NCI-H187 treated with DMSO at 0.1 percent for 48 hours (cell line): ENCODE results near the gene GCLM.
"Not testable (repeated sequence)": the region's sequence is repeated elsewhere in the genome, so short reads cannot be mapped to it uniquely, and the experiment has no call there.

Source experiments
- DNase-seq: peaks from one replicate; lab custom pipeline; 2025; lab: John Stamatoyannopoulos, UW

GCLM gene, protein sequence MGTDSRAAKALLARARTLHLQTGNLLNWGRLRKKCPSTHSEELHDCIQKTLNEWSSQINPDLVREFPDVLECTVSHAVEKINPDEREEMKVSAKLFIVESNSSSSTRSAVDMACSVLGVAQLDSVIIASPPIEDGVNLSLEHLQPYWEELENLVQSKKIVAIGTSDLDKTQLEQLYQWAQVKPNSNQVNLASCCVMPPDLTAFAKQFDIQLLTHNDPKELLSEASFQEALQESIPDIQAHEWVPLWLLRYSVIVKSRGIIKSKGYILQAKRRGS

DNA sequence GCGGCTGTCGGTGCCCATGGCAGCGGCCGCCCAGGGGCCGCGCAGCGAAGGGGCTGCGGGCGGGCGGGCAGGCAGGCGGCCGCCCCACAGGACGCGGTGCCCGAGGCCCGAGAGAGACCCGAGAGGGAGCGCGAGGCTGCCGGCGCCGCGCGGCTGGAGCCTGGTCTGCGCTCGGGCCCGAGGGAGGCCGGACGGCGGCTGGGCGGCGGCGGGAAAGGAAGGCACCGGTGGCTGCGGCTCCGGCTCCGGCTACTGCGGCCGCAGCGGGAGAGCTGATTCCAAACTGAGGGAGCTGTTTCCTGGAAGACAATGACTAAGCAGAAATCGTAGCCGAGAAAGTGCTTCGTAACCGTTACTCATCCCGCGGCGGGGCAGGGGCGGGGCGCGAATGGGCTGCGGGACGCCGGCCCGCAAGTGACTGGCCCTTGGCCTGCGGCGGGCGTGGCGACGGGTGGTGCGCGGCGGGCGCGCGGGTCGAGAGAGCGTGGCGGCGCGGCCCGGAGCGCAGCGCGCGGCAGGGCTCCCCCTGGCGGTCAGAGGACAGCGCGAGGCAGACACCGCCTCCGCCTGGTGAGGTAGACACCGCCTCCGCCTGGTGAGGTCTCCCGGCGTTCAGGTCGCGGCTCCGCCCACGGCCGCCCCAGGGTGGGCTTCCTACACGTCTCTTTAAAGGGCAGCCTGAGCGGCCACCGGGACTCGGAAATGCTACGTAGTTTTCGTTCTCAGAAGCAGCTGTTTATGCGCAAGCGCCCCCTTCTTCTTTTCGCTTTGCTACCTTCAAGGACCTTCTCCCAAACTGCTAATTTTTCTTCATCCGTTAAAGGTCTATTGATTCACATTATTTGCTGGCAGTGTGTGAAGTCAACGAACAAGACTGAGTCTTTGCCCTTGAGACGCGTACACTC lies at the start of gene GCLM:
Gene GCLM, minus strand, starts transcription at position 285 of the 905 bp plus-strand sequence. Its CDS starts 267 bp downstream, at position 18.
- DNase-seq = no peak

DNA sequence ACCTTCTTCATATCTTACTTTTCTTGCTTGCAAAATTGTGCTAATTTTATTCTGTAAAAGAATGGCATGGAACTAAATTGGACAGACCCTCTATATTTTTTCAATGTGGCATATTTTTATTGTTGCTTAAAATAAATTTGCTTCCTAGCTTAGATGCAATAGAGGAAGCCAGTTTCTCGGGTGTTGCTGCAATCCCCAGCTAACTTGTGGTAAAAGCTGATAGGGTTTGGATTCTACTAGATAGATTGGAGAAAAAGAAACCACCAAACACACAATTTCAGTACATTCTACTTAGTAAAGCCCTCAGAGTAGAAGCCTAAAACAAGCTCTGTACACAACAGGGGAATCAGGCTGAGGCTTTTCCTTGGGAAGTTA lies 49.5 kb upstream of the GCLM start:
- no peak for DNase-seq

DNA sequence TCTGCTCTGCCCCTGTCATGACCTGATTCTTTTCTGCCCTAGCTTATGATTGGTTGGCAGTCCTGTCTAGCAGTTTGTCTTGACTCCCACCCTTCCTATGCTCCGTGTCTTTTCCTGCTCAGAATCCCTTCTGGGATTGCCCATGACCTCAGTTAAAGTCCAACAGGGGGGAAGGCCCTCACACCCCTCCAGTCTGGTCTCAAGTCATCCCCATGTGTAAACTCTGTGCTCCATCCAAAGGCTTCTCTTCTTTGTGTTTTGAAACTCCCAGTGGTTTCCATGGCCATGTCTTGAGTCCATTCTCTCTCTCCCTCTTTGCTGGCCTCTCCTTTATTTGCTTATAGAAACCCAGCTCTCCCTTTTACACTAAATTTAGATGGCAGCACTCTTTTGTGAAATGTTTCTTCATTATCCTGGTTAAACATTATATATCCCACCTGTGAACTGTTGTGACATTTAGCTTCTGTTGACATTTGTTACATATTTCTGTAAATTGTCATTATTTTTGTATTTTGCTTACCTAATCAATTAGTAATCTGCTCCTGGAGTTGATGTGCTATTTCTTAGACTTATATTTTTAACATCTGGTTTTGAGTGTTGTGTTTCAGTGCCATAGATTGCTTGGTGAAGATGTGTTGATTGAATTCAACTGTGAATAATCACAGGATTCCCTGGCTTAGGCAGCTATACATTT lies 48.9 kb upstream of the GCLM start:
- DNase-seq = no peak

DNA sequence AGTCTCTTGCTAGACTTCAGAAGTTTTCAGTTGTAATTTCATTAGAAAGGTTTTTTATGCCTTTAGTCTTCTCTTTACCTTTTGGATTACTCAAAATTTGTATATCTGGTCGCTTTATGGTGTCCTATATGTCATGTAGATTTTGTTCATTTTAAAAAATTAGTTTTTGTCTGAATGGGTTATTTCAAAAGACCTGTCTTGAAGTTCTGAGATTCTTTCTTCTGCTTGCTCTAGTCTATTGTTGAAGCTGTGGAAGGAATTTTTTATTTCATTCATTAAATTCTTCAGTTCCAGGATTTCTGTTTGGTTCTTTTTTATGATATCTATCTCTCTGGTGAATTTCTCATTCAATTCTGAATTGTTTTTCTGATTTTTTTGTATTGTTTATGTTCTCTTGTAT lies 46.5 kb upstream of the GCLM start:
- DNase-seq = no peak

DNA sequence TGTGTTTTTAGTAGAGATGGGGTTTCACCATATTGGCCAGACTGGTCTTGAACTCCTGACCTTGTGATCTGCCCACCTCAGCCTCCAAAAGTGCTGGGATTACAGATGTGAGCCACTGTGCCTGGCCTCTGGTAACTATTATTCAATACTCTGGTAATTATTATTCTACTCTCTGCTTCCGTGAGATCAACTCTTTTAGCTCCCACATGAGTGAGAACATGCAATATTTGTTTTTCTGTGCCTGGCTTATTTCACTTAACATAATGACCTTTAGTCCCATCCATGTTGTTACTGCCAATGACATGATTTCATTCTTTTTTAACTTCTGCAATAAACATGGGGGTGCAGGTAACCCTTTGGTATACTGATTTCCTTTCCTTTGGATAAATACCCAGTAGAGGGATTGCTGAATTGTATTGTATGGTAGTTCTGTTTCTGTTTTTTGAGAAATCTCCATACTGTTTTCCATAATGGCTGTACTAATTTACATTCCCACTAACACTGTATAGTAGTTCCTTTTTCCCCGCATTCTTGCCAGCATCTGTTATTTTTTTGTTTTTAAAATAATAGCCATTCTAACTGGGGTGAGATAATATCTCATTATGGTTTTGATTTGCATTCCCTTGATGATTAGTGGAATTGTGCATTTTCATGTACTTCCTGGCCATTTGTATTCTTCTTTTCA lies 37.9 kb upstream of the GCLM start:
- not testable (repeated sequence) for DNase-seq

DNA sequence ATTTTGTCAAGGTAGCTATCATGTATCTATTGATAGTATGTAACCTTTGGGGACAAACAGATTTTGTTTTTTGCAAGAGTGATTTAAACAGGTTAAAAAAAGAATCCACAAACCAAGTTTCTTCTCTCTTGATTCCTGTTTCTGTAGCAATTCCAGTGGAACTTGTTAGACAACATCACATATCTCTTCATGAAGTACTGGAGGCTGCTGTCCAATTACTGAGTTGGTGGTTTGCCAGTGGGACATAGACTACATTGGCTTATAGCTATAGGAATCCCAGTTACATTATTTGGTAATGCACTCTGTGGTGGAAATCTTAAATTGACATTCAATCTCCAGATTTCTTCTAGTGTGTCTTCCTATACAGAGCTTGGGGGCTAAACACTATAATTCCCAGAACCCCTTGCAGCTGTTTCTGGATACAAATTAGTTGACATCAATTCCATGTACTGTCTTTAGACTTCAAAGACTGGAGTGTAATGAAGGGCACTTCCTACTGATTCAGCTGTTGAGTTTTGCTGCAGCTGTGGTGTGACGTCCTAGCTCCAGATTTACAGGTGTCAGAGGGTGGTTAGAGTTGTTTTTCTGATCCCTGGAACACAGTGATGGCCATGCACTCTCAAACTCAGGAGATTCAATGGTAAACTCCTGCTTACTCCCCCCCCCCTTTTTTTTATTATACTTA lies 29.4 kb upstream of the GCLM start:
- no peak for DNase-seq

DNA sequence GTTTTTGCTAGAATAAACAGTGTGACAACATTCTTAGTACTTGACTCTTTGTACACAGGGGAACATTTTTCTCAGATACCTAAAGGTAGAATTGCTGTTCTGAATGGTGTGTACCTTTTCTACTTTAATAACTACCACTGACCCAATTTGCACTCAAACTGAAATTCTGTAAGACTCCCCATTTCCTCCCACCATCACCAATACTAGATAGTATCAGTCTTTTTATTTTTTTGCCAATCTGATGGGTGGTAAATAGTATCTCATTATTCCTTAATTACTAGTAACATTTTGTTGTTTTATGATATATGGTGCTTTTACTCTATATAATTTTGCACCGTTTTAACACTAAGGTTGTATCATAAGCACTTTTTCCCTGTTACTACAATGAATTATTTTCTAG lies 28.8 kb upstream of the GCLM start:
- no peak for DNase-seq

DNA sequence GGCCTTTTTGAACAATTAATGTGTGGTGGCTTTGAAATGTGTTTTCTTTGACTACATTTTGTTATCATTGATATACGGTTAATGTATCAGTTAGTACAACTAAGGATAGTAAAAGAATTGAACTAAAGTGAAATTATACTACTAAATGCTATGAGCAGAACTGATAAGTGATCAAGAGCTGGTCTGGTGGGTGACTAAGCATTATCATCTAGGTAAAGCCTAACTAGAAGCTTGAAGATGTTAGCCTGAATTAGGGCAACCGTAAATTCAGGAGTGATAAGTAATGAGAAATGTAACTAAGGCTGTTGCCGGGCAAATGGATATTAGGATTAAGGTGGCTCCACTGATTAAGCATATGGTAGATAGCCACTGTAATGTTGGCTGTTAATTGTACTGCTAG lies 16.0 kb upstream of the GCLM start:
- DNase-seq = no peak

DNA sequence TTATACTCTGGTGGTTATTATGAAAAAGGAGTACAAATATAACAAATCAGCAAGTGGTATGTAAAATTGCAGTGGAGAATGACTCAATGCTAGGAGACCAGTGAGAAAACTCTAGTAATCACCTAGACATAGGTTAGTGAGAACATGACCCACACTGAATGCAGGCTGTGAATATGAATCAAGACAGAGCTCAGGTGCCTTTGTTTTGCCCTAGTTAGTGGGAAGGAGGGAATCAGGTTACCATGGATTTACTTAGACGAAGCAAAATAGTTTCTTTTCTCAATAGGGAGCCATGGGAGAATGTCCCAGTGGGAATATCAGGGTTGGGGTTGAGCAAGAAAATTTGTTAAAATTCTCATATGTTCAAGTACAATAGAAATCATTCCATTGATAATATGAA lies 10.6 kb upstream of the GCLM start:
- no peak for DNase-seq

DNA sequence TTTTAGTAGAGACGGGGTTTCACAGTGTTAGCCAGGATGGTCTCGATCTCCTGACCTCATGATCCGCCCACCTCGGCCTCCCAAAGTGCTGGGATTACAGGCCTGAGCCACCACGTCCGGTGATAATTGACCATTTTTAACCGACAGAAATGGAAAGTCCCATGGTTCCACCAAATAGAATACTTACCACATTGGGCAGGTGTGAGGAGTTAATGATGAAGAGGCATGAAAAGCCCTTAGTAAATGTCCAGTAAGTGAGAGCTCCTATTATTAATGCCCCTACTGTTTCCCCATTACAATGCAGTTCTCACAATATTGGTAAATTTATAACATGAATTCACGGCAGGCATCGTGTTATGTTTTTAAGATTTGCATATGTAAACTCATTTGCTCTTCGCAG lies 8.1 kb upstream of the GCLM start:
- DNase-seq = no peak

DNA sequence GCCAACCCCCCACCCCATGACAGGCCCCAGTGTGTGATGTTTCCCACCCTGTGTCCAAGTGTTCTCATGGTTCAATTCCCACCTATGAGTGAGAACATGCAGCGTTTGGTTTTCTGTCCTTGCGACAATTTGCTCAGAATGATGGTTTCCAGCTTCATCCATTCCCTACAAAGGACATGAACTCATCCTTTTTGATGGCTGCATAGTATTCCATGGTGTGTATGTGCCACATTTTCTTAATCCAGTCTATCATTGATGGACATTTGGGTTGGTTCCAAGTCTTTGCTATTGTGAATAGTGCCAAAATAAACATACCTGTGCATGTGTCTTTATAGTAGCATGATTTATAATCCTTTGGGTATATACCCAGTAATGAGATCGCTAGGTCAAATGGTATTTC lies 1.6 kb upstream of the GCLM start:
- not testable (repeated sequence) for DNase-seq

DNA sequence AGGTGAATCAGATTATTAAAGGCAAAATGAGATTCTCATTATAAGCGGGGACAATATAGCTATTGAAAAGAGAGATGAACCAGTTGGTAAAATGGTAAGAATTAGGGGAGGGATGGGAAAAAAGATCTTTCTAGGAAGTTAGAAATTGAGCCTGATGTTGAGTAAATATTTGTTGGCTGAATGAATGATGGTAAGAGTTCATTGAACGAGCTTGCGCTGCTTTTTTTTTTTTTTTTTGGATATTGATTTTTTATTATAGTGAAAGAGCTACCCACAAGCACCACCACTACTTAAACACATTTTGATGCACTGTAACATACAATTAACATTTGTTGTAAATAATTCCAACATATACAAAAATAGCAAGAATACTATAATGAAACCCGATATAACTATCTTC lies 1.1 kb upstream of the GCLM start:
- no peak for DNase-seq

DNA sequence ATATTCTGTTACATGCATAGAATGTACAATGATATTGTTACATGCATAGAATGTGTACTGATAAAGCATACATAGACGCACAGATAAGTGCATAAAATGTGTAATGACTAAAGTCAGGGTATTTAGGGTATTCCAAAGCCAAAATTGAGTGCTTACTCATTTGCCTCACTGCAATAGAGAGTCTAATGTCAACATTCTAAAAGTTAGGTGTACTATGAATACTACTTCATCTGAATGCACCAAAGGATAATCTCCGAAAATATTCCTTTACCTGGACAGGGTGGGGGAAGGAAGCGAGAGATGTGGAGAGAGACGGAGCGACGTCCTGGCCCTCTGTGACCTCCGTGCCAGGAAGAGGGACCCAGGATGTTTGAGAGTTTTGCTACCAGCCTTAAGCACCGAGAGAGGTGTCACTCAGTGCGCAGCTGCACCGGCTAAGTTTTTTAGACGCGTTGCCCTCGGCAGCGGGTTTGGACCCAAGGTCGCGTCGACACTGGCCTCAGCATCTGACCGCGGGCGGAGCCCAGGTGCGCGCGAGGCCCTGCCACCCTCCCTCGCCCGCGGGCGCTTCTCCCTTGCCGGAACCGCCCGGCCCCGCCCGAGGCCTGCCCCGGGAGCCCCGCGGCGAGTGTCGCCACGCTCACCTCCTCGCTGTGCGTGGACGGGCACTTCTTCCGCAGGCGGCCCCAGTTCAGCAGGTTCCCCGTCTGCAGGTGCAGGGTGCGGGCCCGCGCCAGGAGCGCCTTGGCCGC lies 660 bp downstream of the GCLM start:
- DNase-seq = no peak

DNA sequence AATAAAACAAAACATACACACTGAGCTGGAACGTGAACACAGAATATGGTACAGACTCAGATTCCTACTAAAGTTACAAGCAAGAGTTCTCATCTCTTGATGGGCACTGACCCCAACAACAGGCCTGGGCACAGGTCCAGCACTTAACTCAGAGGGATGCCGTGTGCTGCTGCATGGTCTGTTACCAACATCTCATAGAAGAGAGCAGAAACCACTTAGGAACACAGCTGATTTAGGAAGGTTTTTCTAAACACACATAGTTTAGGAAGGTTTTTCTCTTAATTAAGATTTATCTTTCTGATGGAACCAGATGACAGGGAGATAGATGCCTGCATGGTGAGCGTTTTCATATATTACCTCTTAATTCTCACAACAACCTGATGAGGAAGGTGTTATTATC lies 1.5 kb downstream of the GCLM start:
- DNase-seq = no peak

DNA sequence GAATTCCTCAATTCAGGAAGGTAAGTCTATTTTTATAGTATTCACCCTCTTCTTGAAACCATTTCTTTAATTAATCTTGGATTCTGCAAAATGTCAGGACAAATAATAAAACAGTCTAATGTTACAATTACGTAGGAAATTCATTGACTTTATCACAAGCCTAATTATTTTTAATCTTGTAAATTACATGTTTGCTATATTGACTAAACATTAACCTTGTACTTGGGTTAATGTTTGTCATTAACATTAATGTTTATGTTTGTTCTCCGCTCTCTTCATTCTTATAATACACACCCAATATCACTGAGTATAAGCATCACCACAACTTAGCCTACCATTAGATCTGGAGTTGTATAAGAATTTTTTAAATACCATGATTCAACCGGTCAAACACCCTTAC lies 2.8 kb downstream of the GCLM start:
- DNase-seq = no peak

DNA sequence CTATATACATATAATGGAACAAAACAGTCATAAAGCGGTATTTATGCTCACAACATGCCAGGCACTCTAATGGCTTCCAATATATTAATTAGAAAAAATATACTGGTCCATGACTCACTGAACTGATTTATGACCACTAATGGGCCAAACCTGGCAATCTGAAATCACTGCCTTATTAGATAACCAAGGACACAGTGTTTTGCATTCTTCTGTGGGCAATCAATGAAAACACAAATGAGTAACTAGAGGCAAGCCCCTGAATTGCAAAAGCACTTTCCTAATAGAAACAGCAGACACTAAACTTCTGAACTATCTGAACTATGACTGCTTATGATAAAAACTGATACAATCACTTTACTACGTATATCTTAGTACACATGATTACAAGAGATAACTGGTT lies 3.5 kb downstream of the GCLM start:
- DNase-seq = no peak

DNA sequence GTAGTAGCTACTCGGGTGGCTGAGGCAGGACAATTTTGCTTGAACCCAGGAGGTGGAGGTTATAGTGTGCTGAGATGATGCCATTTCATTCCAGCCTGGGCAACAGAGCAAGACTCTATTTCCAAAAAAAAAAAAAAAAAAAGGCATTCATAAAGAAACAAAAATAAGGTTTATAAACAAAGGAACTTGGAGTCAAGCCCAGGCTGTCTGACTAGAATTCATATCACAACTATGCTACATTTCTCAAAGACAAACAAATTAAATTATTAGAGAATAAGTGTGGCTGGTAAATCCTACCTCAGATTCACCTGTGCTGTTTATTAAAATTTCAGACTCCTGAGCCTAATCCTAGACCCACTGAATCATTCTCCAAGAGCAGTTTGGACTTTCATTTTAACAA lies 4.2 kb downstream of the GCLM start:
- DNase-seq = no peak

DNA sequence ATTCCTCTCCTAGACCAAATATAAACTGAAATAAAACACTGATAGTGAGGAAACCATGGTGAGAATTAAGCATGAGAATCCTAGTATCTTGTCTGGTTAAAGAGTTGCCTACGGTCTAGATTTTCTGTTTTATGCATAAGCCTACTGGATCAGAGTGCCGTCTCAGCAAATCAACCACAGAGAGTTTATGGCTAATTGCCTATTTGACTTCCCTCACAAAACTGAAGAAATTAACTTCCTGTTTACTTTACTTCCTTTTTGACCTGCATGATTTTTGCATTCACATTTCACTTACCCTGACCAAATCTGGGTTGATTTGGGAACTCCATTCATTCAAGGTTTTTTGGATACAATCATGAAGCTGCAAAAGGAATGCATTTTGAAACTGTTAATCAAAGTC lies 5.0 kb downstream of the GCLM start:
- DNase-seq = no peak

DNA sequence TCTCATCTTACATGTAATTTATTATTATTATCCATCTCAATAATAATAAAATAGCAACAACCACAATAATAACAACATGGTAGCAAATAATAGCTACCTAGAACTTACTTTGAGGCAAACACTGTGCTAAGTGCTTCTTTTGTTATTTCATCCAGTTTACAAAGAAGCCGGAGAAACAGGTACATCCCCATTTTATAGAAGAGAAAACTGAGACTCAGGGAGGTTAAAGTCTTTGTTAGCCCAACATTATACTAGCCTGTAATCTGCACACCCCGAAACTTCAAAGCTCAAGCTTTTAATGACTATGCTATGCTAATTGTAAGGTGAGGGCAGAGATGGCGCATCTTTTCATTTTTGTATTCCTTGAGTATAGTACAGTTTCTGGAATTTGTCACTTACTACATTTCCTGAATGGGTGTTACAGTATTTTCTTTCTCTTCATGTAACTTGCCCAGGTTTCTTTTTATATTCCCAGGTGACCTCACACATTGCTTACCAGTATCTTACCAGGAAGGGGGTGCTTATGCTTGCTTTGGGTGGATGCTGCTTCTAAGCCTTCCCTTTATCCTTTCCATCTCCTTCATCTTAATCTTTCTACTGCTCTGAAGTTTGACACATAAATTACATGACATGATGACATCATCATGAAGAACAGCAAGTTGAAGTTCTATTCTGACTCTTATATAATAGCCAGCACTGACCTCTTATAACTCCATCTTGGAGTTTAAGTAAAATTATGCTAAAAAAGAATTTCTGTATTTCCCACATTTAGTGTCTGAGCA lies 8.3 kb downstream of the GCLM start:
- no peak for DNase-seq

DNA sequence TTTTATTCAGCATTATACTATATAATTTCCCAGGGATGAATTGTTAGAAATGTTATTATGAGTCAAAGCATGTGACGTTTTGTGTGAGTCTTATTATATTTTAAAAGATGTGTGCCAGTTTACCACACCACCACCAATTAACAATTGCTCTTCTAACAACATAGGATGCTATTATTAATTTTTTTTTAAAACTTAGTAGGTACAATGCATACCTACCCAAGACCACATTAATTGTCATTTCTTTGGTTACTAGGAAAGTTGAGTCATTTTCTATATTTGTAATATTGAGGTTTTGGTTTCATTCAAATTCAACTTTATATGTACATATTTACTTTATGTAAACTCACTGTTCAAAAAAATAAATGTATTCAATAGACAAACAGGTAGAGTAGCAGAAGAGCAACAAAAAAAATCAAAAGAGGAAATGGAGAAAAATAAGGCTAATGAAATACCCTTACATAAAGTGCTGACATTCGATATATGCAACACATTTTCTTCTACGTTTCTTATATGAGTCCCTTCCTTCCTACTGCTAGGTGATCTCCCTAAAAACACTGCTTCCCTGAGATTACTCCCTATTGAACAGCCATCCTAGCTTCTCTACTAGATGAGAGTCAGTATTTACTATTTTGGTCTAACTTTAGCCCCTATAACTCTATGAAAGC lies 9.6 kb downstream of the GCLM start:
- no peak for DNase-seq
